ENCODE measurements around the gene PHLDB3. TPM values are rescaled to one million over a fixed set of nuclear protein-coding genes. Genes with fewer than 3 reads are reported as not detected.
"Not testable (repeated sequence)": the region's sequence is repeated elsewhere in the genome, so short reads cannot be mapped to it uniquely, and the experiment has no call there.

Gene PHLDB3
- total and polyA plus RNA-seq, 4 donors, result 4.8 to 18.5 (median 9.9) TPM

DNA sequence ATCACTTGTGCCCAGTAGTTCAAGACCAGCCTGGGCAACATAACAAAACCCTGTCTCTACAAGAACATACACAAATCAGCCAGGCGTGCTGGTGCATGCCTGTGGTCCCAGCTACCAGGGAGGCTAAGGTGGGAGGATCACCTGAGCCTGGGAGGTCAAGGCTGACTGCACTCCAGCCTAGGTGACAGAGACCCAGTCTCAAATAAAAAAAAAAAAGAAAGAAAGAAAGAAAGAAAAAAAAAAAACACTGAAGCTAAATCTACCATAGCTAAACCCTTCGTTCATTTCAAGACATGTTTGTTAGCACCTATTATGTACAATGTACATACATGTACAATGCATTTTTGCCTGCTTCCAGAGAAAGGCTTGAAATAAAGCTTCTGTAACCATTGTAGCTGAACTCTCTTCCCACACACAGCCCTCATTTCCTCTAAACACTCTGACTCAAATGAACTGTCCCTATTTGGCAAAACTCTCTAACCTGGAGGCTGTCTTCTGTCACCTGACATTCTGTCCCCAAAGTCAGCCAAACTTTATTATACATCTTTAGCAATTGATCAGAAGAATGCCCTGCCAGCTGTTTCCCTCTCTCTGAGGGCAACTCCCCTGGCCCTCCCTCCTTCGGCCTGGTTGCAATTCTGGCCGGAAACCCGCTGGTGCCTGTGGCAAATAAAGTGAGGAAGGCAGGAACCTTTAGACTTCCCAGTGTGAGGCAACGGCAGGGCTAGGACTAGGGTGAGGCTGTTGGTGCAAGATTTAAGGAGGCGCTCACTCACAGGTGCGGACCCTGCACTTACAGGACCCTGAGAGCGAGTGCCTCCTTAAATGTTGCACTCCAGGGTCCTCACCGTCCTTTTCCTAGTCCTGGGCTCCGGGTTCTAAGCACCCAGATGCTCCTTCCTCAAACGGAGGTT is 20.6 kb upstream of the PHLDB3 start:
- H3K27ac ChIP-seq (ENCODE audit: low read depth in 1 of 2, low read length in 2 of 2), result peak overlapping the region in 1 of 2 donors; percentile 64
- intact Hi-C loops (cut with DNase I), result no loop called here

DNA sequence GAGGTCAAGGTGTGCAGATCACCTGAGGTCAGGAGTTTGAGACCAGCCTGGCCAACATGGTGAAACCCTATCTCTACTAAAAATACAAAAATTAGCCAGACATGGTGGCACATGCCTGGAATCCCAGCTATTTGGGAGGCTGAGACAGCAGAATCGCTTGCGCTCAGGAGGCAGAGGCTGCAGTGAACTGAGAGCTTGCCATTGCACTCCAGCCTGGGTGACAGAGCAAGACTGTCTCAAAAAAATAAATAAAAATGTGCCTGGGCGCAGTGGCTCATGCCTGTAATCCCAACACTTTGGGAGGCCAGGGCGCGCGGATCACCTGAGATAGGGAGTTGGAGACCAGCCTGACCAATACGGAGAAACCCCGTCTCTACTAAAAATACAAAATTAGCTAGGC is 19.1 kb upstream of the PHLDB3 start:
- H3K4me3 ChIP-seq (ENCODE audit: low read length in 2 of 2); H3K27me3 ChIP-seq (ENCODE audit: control insufficient read depth in 1 of 2, insufficient read depth in 2 of 2, low read length in 1 of 2); H3K27ac ChIP-seq (ENCODE audit: low read depth in 1 of 2, low read length in 2 of 2); H3K9me3 ChIP-seq (ENCODE audit: control insufficient read depth, low read length); ATAC-seq (ENCODE audit: low FRiP score); H3K36me3 ChIP-seq (ENCODE audit: control insufficient read depth in 1 of 2, insufficient read depth in 2 of 2, low read length in 1 of 2); H3K4me1 ChIP-seq (ENCODE audit: control insufficient read depth in 1 of 2, insufficient read depth in 2 of 2, low read length in 2 of 2); intact Hi-C loops (cut with DNase I): not testable (repeated sequence)
- peak in 1 of 2 donors; percentile 42 for DNase-seq
- WGBS, 2 donors, result 97 to 98% methylated on average over 8 of the region's 8 CpGs

More for the DNA sequence above, 20.6 kb upstream of the PHLDB3 start:
- peak; percentile 72 to 77 for DNase-seq
- H3K4me1 ChIP-seq (ENCODE audit: control insufficient read depth in 1 of 2, insufficient read depth in 2 of 2, low read length in 2 of 2), result no peaks in the 10 kb centered on the region
- H3K36me3 ChIP-seq (ENCODE audit: control insufficient read depth in 1 of 2, insufficient read depth in 2 of 2, low read length in 1 of 2), result no peaks in the 10 kb centered on the region
- WGBS, 2 donors, result 11 to 12% methylated on average over 12 of the region's 12 CpGs
- H3K27me3 ChIP-seq (ENCODE audit: control insufficient read depth in 1 of 2, insufficient read depth in 2 of 2, low read length in 1 of 2), result no peaks in the 10 kb centered on the region
- H3K4me3 ChIP-seq (ENCODE audit: low read length in 2 of 2), result peak overlapping the region; percentile 80 to 95
- no peaks in the 10 kb centered on the region for H3K9me3 ChIP-seq (ENCODE audit: control insufficient read depth, low read length)
- ATAC-seq (ENCODE audit: low FRiP score), result peak; percentile 47

DNA sequence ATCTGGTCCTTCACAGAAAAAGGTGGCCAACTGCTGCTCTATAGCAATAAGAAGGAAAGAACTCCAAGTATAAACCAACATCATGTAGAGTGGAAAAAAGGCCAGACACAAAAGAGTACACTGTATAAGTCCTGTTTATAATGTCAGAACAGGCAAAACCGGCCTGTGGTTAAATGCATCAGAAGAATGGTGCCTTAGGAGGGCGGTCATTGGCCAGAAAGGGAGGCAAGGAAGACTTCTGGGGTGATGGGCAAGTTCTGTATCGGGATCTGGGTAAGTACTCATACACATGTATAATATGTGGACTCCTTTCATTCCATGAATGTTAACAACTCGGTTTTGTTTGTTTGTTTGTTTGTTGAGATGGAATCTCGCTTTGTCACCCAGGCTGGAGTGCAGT is 18.4 kb upstream of the PHLDB3 start:
- no peak for DNase-seq
- Histone ChIP-seq H3K9me3 (ENCODE audit: control insufficient read depth, low read length) (no peaks in the 10 kb centered on the region), H3K27ac (ENCODE audit: low read depth in 1 of 2, low read length in 2 of 2) (no peak overlapping the region), H3K36me3 (ENCODE audit: control insufficient read depth in 1 of 2, insufficient read depth in 2 of 2, low read length in 1 of 2) (no peaks in the 10 kb centered on the region), H3K4me1 (ENCODE audit: control insufficient read depth in 1 of 2, insufficient read depth in 2 of 2, low read length in 2 of 2) (no peaks in the 10 kb centered on the region), H3K27me3 (ENCODE audit: control insufficient read depth in 1 of 2, insufficient read depth in 2 of 2, low read length in 1 of 2) (no peaks in the 10 kb centered on the region), H3K4me3 (ENCODE audit: low read length in 2 of 2) (no peak overlapping the region)
- 78 to 85% methylated on average over 5 of the region's 5 CpGs for WGBS, 2 donors
- no peak for ATAC-seq (ENCODE audit: low FRiP score)
- intact Hi-C loops (cut with DNase I), result no loop called here

DNA sequence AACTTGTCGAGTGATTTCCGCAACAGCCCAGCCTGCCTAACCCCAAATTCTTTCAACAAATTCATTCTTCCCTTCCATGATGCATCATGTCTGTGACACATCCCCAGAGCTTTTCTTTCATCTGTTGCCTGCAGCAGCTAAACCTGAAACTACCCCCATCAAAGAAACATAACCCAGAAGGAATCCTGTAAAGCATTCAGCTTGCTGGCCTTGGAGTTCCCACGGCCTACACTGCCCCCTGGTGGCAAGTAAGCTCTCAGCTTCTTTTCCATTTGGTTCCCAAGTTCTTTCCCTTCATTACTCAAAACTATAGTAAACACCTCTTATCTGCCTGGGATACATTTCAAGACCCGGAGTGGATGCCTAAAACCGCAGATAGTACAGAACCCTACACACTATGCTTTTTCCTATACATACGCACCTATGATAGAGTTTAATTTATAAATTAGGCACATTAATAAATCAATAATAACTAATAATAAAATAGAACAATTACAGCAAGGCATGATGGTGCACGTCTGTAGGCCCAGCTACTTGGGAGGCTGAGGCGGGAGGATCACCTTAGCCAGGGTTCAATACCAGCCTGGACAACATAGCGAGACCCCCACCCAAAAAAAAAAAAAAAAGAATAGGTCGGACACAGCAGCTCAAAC is 15.0 kb upstream of the PHLDB3 start:
- ATAC-seq (ENCODE audit: low FRiP score), result peak; percentile 89
- whole genome bisulfite sequencing, 2 donors, result 39 to 45% methylated on average over 10 of the region's 10 CpGs
- H3K27me3 ChIP-seq (ENCODE audit: control insufficient read depth in 1 of 2, insufficient read depth in 2 of 2, low read length in 1 of 2), result no peaks in the 10 kb centered on the region
- no peak overlapping the region for H3K27ac ChIP-seq (ENCODE audit: low read depth in 1 of 2, low read length in 2 of 2)
- H3K36me3 ChIP-seq (ENCODE audit: control insufficient read depth in 1 of 2, insufficient read depth in 2 of 2, low read length in 1 of 2), result no peaks in the 10 kb centered on the region
- H3K4me1 ChIP-seq (ENCODE audit: control insufficient read depth in 1 of 2, insufficient read depth in 2 of 2, low read length in 2 of 2), result no peaks in the 10 kb centered on the region
- H3K4me3 ChIP-seq (ENCODE audit: low read length in 2 of 2), result no peak overlapping the region
- H3K9me3 ChIP-seq (ENCODE audit: control insufficient read depth, low read length), result no peaks in the 10 kb centered on the region
- intact Hi-C loops (cut with DNase I), result loop anchor here (1.0 to 5.0 kb wide), 3 partner anchors 57 to 73 kb away; no protein-coding TSS in a partner anchor
- DNase-seq, result peak; percentile 83 to 90

DNA sequence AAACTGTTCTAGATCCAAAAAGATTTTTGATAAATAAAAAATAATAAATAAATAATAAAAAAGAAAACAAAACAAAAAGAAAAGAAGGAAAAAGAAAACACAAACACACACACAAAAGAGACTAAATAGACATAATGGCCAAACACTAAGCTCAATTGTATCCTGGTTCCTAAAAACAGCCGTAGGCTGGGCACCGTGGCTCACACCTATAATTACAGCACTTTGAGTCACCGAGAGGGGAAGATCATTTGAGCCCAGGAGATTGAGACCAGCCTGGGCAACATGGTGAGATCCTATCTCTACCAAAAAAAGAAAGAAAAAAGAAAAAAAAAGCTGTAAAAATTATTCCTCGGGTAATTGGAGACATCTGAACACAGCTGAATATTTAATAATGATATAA is 13.5 kb upstream of the PHLDB3 start:
- WGBS, 2 donors, result 82 to 93% methylated on average over 4 of the region's 4 CpGs
- H3K4me3 ChIP-seq (ENCODE audit: low read length in 2 of 2), result no peak overlapping the region
- no peaks in the 10 kb centered on the region for H3K4me1 ChIP-seq (ENCODE audit: control insufficient read depth in 1 of 2, insufficient read depth in 2 of 2, low read length in 2 of 2)
- no peaks in the 10 kb centered on the region for H3K27me3 ChIP-seq (ENCODE audit: control insufficient read depth in 1 of 2, insufficient read depth in 2 of 2, low read length in 1 of 2)
- DNase-seq, result no peak
- no peaks in the 10 kb centered on the region for H3K36me3 ChIP-seq (ENCODE audit: control insufficient read depth in 1 of 2, insufficient read depth in 2 of 2, low read length in 1 of 2)
- intact Hi-C loops (cut with DNase I), result loop anchor here in 1 of 2 donors (2.0 to 5.0 kb wide), 2 partner anchors 56 to 71 kb away; no protein-coding TSS in a partner anchor
- no peaks in the 10 kb centered on the region for H3K9me3 ChIP-seq (ENCODE audit: control insufficient read depth, low read length)
- no peak for ATAC-seq (ENCODE audit: low FRiP score)
- no peak overlapping the region for H3K27ac ChIP-seq (ENCODE audit: low read depth in 1 of 2, low read length in 2 of 2)

DNA sequence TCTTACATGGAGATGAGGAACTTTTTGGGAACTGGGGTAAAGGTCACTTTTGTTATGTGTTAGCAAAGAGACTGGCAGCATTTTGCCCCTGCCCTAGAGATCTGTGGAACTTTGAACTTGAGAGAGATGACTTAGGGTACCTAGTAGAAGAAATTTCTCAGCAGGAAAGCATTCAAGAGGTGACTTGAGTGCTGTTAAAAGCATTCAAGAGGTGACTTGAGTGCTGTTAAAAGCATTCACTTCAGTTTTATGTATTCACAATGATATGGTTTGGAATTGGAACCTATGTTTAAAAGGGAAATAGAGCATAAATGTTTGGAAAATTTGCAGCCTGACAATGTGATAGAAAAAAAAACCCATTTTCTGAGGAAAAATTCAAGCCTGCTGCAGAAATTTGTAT is 7.9 kb upstream of the PHLDB3 start:
- H3K36me3 ChIP-seq (ENCODE audit: control insufficient read depth in 1 of 2, insufficient read depth in 2 of 2, low read length in 1 of 2); H3K27me3 ChIP-seq (ENCODE audit: control insufficient read depth in 1 of 2, insufficient read depth in 2 of 2, low read length in 1 of 2); ATAC-seq (ENCODE audit: low FRiP score); H3K27ac ChIP-seq (ENCODE audit: low read depth in 1 of 2, low read length in 2 of 2); H3K9me3 ChIP-seq (ENCODE audit: control insufficient read depth, low read length); DNase-seq; intact Hi-C loops (cut with DNase I); H3K4me1 ChIP-seq (ENCODE audit: control insufficient read depth in 1 of 2, insufficient read depth in 2 of 2, low read length in 2 of 2); H3K4me3 ChIP-seq (ENCODE audit: low read length in 2 of 2): not testable (repeated sequence)

DNA sequence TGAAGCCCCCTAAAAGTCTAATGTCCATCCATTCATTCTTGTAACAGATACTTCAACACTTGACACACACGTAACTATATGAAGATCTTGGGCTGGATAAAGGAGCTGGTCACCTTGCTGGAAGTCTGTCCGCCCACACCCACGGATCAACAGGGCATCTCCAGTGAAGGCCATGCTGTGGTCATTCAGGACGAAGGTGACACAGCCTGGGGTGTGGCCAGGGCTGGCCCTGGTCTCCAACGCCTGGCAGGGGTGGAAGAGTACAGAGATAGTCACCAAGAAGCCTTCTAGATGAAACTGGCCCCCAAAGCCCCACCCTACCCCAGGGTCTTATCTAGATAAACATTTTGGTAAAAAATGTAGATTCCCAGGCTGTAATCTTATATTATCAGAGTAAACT is 6.8 kb upstream of the PHLDB3 start:
- no peak overlapping the region for H3K4me3 ChIP-seq (ENCODE audit: low read length in 2 of 2)
- intact Hi-C loops (cut with DNase I), result no loop called here
- H3K4me1 ChIP-seq (ENCODE audit: control insufficient read depth in 1 of 2, insufficient read depth in 2 of 2, low read length in 2 of 2), result no peaks in the 10 kb centered on the region

DNA sequence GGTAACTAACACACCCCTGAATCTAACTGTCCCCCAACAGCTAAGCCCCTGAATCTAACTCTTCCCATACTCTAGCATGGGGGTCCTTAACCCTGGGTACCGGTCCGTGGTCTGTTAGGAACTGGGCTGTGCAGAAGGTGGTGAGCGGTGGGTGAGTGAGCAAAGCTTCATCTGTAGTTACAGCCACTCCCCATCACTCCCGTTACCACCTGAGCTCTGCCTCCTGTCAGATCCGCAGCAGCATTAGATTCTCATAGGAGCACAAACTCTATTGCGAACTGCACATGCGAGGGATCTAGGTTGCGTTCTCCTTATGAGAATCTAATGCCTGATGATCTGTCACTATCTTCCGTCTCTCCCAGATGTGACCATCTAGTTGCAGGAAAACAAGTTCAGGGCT is 6.2 kb upstream of the PHLDB3 start:
- H3K9me3 ChIP-seq (ENCODE audit: control insufficient read depth, low read length), result no peaks in the 10 kb centered on the region
- intact Hi-C loops (cut with DNase I), result no loop called here
- peaks cover 1 to 2% of the 10 kb centered on the region in 2 donors for H3K36me3 ChIP-seq (ENCODE audit: control insufficient read depth in 1 of 2, insufficient read depth in 2 of 2, low read length in 1 of 2)
- ATAC-seq (ENCODE audit: low FRiP score), result no peak
- DNase-seq, result no peak
- no peaks in the 10 kb centered on the region for H3K27me3 ChIP-seq (ENCODE audit: control insufficient read depth in 1 of 2, insufficient read depth in 2 of 2, low read length in 1 of 2)
- H3K27ac ChIP-seq (ENCODE audit: low read depth in 1 of 2, low read length in 2 of 2), result no peak overlapping the region
- H3K4me1 ChIP-seq (ENCODE audit: control insufficient read depth in 1 of 2, insufficient read depth in 2 of 2, low read length in 2 of 2), result no peaks in the 10 kb centered on the region
- H3K4me3 ChIP-seq (ENCODE audit: low read length in 2 of 2), result no peak overlapping the region
- WGBS, 2 donors, result 97 to 98% methylated on average over 9 of the region's 9 CpGs

More for the DNA sequence above, 6.8 kb upstream of the PHLDB3 start:
- 92 to 93% methylated on average over 5 of the region's 5 CpGs for WGBS, 2 donors
- Histone ChIP-seq H3K27me3 (ENCODE audit: control insufficient read depth in 1 of 2, insufficient read depth in 2 of 2, low read length in 1 of 2) (no peaks in the 10 kb centered on the region), H3K36me3 (ENCODE audit: control insufficient read depth in 1 of 2, insufficient read depth in 2 of 2, low read length in 1 of 2) (peaks cover 1 to 2% of the 10 kb centered on the region in 2 donors), H3K9me3 (ENCODE audit: control insufficient read depth, low read length) (no peaks in the 10 kb centered on the region), H3K27ac (ENCODE audit: low read depth in 1 of 2, low read length in 2 of 2) (no peak overlapping the region)
- DNase-seq (no peak), ATAC-seq (ENCODE audit: low FRiP score) (no peak)

All from aorta (tissue), 5 donors.